Vein endothelial cell (primary cell): ENCODE measurements around the gene KIRREL2. TPM values are rescaled to one million over a fixed set of nuclear protein-coding genes. Genes with fewer than 3 reads are reported as not detected.

ENCODE experiments used
- small RNA-seq: library from RNA; depleted of rRNA; stranded (forward); fragments of <200 nt; gene quantifications from one replicate; pipeline ENCODE3, GENCODE V24; 2012
- total RNA-seq: library from RNA; depleted of rRNA; stranded (reverse); fragments of >200 nt; gene quantifications from 2 replicates; pipeline ENCODE4 v1.2.3, GENCODE V29; 2012

KIRREL2 gene
- total RNA-seq, result not detected in 2 replicates

GRCh38 chr19:35856546-35857149 lies at the start of gene KIRREL2:
Gene KIRREL2 (plus strand): TSS chr19:35856911. CDS start chr19:35857120, 209 bp downstream.

GRCh38 chr19:35812220-35813042 lies 44.3 kb upstream of the KIRREL2 start, which contains the start of gene PRODH2:
Gene PRODH2 (minus strand): TSS chr19:35812845. CDS start chr19:35812805, 40 bp downstream.

GRCh38 chr19:35852029-35852780 lies 4.5 kb upstream of the KIRREL2 start, which contains the start of gene NPHS1:
Gene NPHS1 (minus strand): TSS chr19:35852504. CDS start chr19:35851837, 667 bp downstream.

GRCh38 chr19:35868172-35868822 lies 11.6 kb downstream of the KIRREL2 start, which contains the start of gene APLP1:
Gene APLP1 (plus strand): TSS chr19:35868574. CDS start chr19:35868637, 63 bp downstream.

GRCh38 chr19:35901854-35902661 lies 45.3 kb downstream of the KIRREL2 start, which contains the start of gene HCST:
Gene HCST (plus strand): TSS chr19:35902529. CDS start chr19:35902594, 65 bp downstream.

GRCh38 chr19:35908010-35908441 lies 51.3 kb downstream of the KIRREL2 start, which contains the start of gene TYROBP:
Gene TYROBP (minus strand): TSS chr19:35908295. CDS start chr19:35908228, 67 bp downstream.

Small RNA genes lying within 50 kb of the gene (small RNA-seq; reads per million reads assigned to genes)
- gene RN7SL402P, result not detected

Other genes starting within 250 kb of the KIRREL2 start
- 8.5 and 9.1 TPM in 2 replicates for gene HAUS5, start 244.2 kb upstream of the KIRREL2 start, total RNA-seq
- gene RBM42, start 227.9 kb upstream of the KIRREL2 start, total RNA-seq, result 49.6 and 56.5 TPM in 2 replicates
- gene ETV2, start 215.2 kb upstream of the KIRREL2 start, total RNA-seq, result 0.29 and 0.65 TPM in 2 replicates
- 214 and 293 TPM in 2 replicates for gene COX6B1, start 208.6 kb upstream of the KIRREL2 start, total RNA-seq
- gene UPK1A, start 190.4 kb upstream of the KIRREL2 start, total RNA-seq, result not detected in 2 replicates
- not detected in 2 replicates for gene ZBTB32, start 152.4 kb upstream of the KIRREL2 start, total RNA-seq
- gene KMT2B, start 138.9 kb upstream of the KIRREL2 start, total RNA-seq, result 8.5 and 9.4 TPM in 2 replicates
- gene IGFLR1, start 114.5 kb upstream of the KIRREL2 start, total RNA-seq, result 0.76 and 0.98 TPM in 2 replicates
- gene U2AF1L4, start 111.5 kb upstream of the KIRREL2 start, total RNA-seq, result 2.3 and 2.8 TPM in 2 replicates
- 14.8 and 15.7 TPM in 2 replicates for gene PSENEN, start 111.3 kb upstream of the KIRREL2 start, total RNA-seq
- gene LIN37, start 108.3 kb upstream of the KIRREL2 start, total RNA-seq, result 12.1 and 16.7 TPM in 2 replicates
- 0.38 and 0.65 TPM in 2 replicates for gene HSPB6, start 99.9 kb upstream of the KIRREL2 start, total RNA-seq
- 7.2 and 7.3 TPM in 2 replicates for gene PROSER3, start 98.7 kb upstream of the KIRREL2 start, total RNA-seq
- 3.3 and 3.7 TPM in 2 replicates for gene ARHGAP33, start 81.3 kb upstream of the KIRREL2 start, total RNA-seq
- gene PRODH2, start 44.1 kb upstream of the KIRREL2 start, total RNA-seq, result not detected in 2 replicates
- not detected in 2 replicates for gene NPHS1, start 4.4 kb upstream of the KIRREL2 start, total RNA-seq
- gene APLP1, start 11.7 kb downstream of the KIRREL2 start, total RNA-seq, result 4.2 and 4.6 TPM in 2 replicates
- 2.9 and 5.5 TPM in 2 replicates for gene NFKBID, start 43.6 kb downstream of the KIRREL2 start, total RNA-seq
- not detected in 2 replicates for gene HCST, start 45.6 kb downstream of the KIRREL2 start, total RNA-seq
- gene TYROBP, start 51.4 kb downstream of the KIRREL2 start, total RNA-seq, result not detected in 2 replicates
- gene LRFN3, start 79.5 kb downstream of the KIRREL2 start, total RNA-seq, result 9.6 and 11.1 TPM in 2 replicates
- 12.7 and 13.4 TPM in 2 replicates for gene SDHAF1, start 138.3 kb downstream of the KIRREL2 start, total RNA-seq
- 0.19 TPM in 1 of 2 replicates, not detected in the other for gene SYNE4, start 151.9 kb downstream of the KIRREL2 start, total RNA-seq
- 11.3 and 14.0 TPM in 2 replicates for gene ALKBH6, start 157.3 kb downstream of the KIRREL2 start, total RNA-seq
- 4.0 and 5.6 TPM in 2 replicates for gene CLIP3, start 176.0 kb downstream of the KIRREL2 start, total RNA-seq
- 1.3 and 1.6 TPM in 2 replicates for gene THAP8, start 197.4 kb downstream of the KIRREL2 start, total RNA-seq
- 5.2 and 6.5 TPM in 2 replicates for gene WDR62, start 198.0 kb downstream of the KIRREL2 start, total RNA-seq